IMR-90 (cell line): ENCODE measurements around the gene KBTBD7. TPM values are rescaled to one million over a fixed set of nuclear protein-coding genes. Genes with fewer than 3 reads are reported as not detected.

Source experiments
- ATAC-seq: fragments of 200-7000 bp; cut with Tn5 transposase; 2 replicates; pipeline ENCODE4 v1.9.1; 2020; ENCODE audit warnings: low read depth, mild to moderate bottlenecking, moderate library complexity
- BruUV-seq: library from RNA; stranded (reverse); fragments of 400-500 nt; replicated peaks from 2 replicates; lab custom pipeline; 2021; lab: Mats Ljungman, UMichigan
- CTCF ChIA-PET: fragments of 300-600 bp; formaldehyde crosslinking; extraction: SDS; loops from one replicate; lab custom pipeline; 2021; ENCODE audit warnings: antibody characterized with exemption; lab: Yijun Ruan, JAX
- POLR2A ChIA-PET: fragments of 300-600 bp; sonication (Branson Sonifier 250); formaldehyde crosslinking; loops from one replicate; lab custom pipeline; 2022; ENCODE audit warnings: antibody characterized with exemption; ENCODE audit not compliant: unreplicated experiment; lab: Charles Lee
- DNase-seq: peaks from one replicate; pipeline ENCODE4 v3.0.0; 2013
- H2AFZ ChIP-seq: replicated peaks from 2 replicates; pipeline ENCODE3; 2013; ENCODE audit warnings: low read length, mild to moderate bottlenecking; ENCODE audit not compliant: poor library complexity
- H2AK5ac ChIP-seq: 2 replicates; pipeline ENCODE4 v1.6.1; 2013; ENCODE audit warnings: low read depth, low read length, inconsistent platforms
- H2AK9ac ChIP-seq: replicated peaks from 2 replicates; pipeline ENCODE3; 2013; ENCODE audit warnings: mild to moderate bottlenecking, low read depth, low read length, moderate library complexity; ENCODE audit not compliant: poor library complexity
- H2BK120ac ChIP-seq: 2 replicates; pipeline ENCODE4 v1.6.1; 2013; ENCODE audit warnings: low read depth, low read length, inconsistent platforms
- H2BK15ac ChIP-seq: 3 replicates; pipeline ENCODE4 v1.6.1; 2013; ENCODE audit warnings: low read depth, low read length, inconsistent platforms
- H2BK20ac ChIP-seq: 2 replicates; pipeline ENCODE4 v1.6.1; 2013; ENCODE audit warnings: low read depth, mild to moderate bottlenecking, inconsistent platforms, low read length, moderate library complexity
- H2BK5ac ChIP-seq: 2 replicates; pipeline ENCODE4 v1.6.1; 2013; ENCODE audit warnings: mild to moderate bottlenecking, low read depth, low read length, inconsistent platforms; ENCODE audit not compliant: poor library complexity, severe bottlenecking
- H3K14ac ChIP-seq: replicated peaks from 2 replicates; pipeline ENCODE4 v1.6.1; 2013; ENCODE audit warnings: low read depth, low read length, inconsistent platforms
- H3K18ac ChIP-seq: 2 replicates; pipeline ENCODE4 v1.6.1; 2013; ENCODE audit warnings: low read depth, low read length, control low read depth
- H3K23ac ChIP-seq: 2 replicates; pipeline ENCODE4 v1.6.1; 2013; ENCODE audit warnings: low read depth, low read length, inconsistent platforms
- H3K27ac ChIP-seq: 2 replicates; pipeline ENCODE4 v1.5.1; 2013; ENCODE audit warnings: mild to moderate bottlenecking, control low read depth, low read length; ENCODE audit not compliant: insufficient read depth
- H3K27me3 ChIP-seq: 2 replicates; pipeline ENCODE4 v1.6.1; 2013; ENCODE audit warnings: low read length; ENCODE audit not compliant: control insufficient read depth, insufficient read depth
- H3K36me3 ChIP-seq: 2 replicates; pipeline ENCODE4 v1.6.1; 2013; ENCODE audit warnings: low read length, mixed read lengths; ENCODE audit not compliant: control insufficient read depth, insufficient read depth
- H3K4ac ChIP-seq: 2 replicates; pipeline ENCODE4 v1.6.1; 2013; ENCODE audit warnings: low read depth, low read length, inconsistent platforms
- H3K4me1 ChIP-seq: 2 replicates; pipeline ENCODE4 v1.6.1; 2013; ENCODE audit warnings: low read length, mixed read lengths; ENCODE audit not compliant: control insufficient read depth, insufficient read depth
- H3K4me2 ChIP-seq: 2 replicates; pipeline ENCODE4 v1.6.1; 2013; ENCODE audit warnings: low read depth, mild to moderate bottlenecking, control low read depth, low read length, moderate library complexity
- H3K4me3 ChIP-seq: 2 replicates; pipeline ENCODE4 v1.5.1; 2013; ENCODE audit warnings: low read depth, mild to moderate bottlenecking, control low read depth, low read length, moderate library complexity; ENCODE audit not compliant: insufficient read depth
- H3K56ac ChIP-seq: 2 replicates; pipeline ENCODE4 v1.6.1; 2013; ENCODE audit warnings: low read length, inconsistent platforms; ENCODE audit not compliant: insufficient read depth; ENCODE audit errors: extremely low read depth
- H3K79me1 ChIP-seq, 2 experiments: 2 replicates each; pipeline ENCODE4 v1.6.1; 2013; ENCODE audit warnings: low read length in 2 of 2, inconsistent platforms in 1 of 2, low read depth in 1 of 2
- H3K9ac ChIP-seq: 2 replicates; pipeline ENCODE4 v1.6.1; 2013; ENCODE audit warnings: low read depth, low read length, control low read depth
- H3K9me1 ChIP-seq: 2 replicates; pipeline ENCODE4 v1.6.1; 2013; ENCODE audit warnings: low read length, inconsistent platforms; ENCODE audit not compliant: insufficient read depth
- H3K9me3 ChIP-seq: 2 replicates; pipeline ENCODE4 v1.6.1; 2013; ENCODE audit warnings: low read length; ENCODE audit not compliant: control insufficient read depth, insufficient read depth
- H4K20me1 ChIP-seq: 2 replicates; pipeline ENCODE4 v1.6.1; 2013; ENCODE audit warnings: low read length, inconsistent platforms; ENCODE audit not compliant: insufficient read depth
- H4K5ac ChIP-seq: 2 replicates; pipeline ENCODE4 v1.6.1; 2013; ENCODE audit warnings: mild to moderate bottlenecking, low read depth, low read length, control low read depth
- H4K8ac ChIP-seq, 2 experiments: 2 replicates each; pipeline ENCODE4 v1.6.1; 2013; ENCODE audit warnings: low read depth in 2 of 2, low read length in 2 of 2, control low read depth in 1 of 2, inconsistent platforms in 1 of 2
- H4K91ac ChIP-seq: 2 replicates; pipeline ENCODE4 v1.6.1; 2013; ENCODE audit warnings: low read depth, low read length, inconsistent platforms; ENCODE audit not compliant: insufficient read depth
- CEBPB ChIP-seq: IDR thresholded peaks from 2 replicates; pipeline ENCODE4 v1.6.1; 2012; ENCODE audit warnings: low read depth, low read length, improper control_type of control experiment
- CTCF ChIP-seq: conservative IDR thresholded peaks from 2 replicates; pipeline ENCODE4 v1.5.1; 2012; ENCODE audit warnings: mild to moderate bottlenecking, low read depth, low read length, improper control_type of control experiment
- FOS ChIP-seq: fragments of 150-350 bp; IDR thresholded peaks from 2 replicates; pipeline ENCODE4 v1.6.1; 2016; ENCODE audit warnings: low read depth, low read length
- POLR2A ChIP-seq: IDR thresholded peaks from 2 replicates; pipeline ENCODE4 v1.6.1; 2012; ENCODE audit warnings: mild to moderate bottlenecking, low read depth, low read length
- SMC3 ChIP-seq: fragments of 150-350 bp; IDR thresholded peaks from 2 replicates; pipeline ENCODE4 v1.6.1; 2016; ENCODE audit warnings: low read depth, mild to moderate bottlenecking, antibody characterized with exemption, low read length, moderate library complexity
- dilution Hi-C: fragments of 300-500 bp; cut with HindIII; formaldehyde crosslinking; loops from one replicate; pipeline ENCODE4 v1.14.3; 2018; ENCODE audit warnings: low sequenced_read_pairs; ENCODE audit not compliant: unreplicated experiment
- in situ Hi-C: fragments of 300-500 bp; cut with MboI; formaldehyde crosslinking; loops from 3 replicates; pipeline ENCODE4 v1.14.3; 2019; ENCODE audit warnings: low sequenced_read_pairs, inconsistent platforms, mixed read lengths
- intact Hi-C: fragments of 100-400 bp; cut with micrococcal nuclease; formaldehyde crosslinking; loops from 2 replicates; pipeline ENCODE4 v1.10.0; 2022
- polyA plus RNA-seq, 3 experiments: library from polyadenylated mRNA; depleted of rRNA; stranded (reverse); fragments of >200 nt; gene quantifications; 2 replicates each; pipeline ENCODE4 v1.2.3, GENCODE V29; 2012; ENCODE audit warnings: low replicate concordance in 1 of 3
- total RNA-seq: library from RNA; depleted of rRNA; stranded (reverse); fragments of >200 nt; gene quantifications from 2 replicates; pipeline ENCODE4 v1.2.3, GENCODE V29; 2012

KBTBD7 gene
- total and polyA plus RNA-seq, 2 of the 4 experiments (the other 2 are of a cell fraction): 2.1 to 7.9 TPM

GRCh38 chr13:41196011-41196410 lies 1.6 kb upstream of the KBTBD7 start:
- H3K79me1 ChIP-seq: peaks cover 11 to 19% of the 10 kb centered on the region in 2 experiments
- H3K4ac ChIP-seq: no peak overlapping the region
- H3K9me3 ChIP-seq: peaks cover 5% of the 10 kb centered on the region
- no peak for TF ChIP-seq CTCF
- no peak for TF ChIP-seq CEBPB
- no peak for TF ChIP-seq POLR2A
- no peak for TF ChIP-seq SMC3
- no peak for TF ChIP-seq FOS
- H4K20me1 ChIP-seq: no peaks in the 10 kb centered on the region
- no TSS peak for BruUV-seq
- DNase-seq: no peak
- no peak overlapping the region for H2BK5ac ChIP-seq
- no peak overlapping the region for H3K18ac ChIP-seq
- intact Hi-C loops (no loop called here), dilution Hi-C loops (no loop called here), in situ Hi-C loops (no loop called here)
- POLR2A ChIA-PET: no interaction called here
- no peak overlapping the region for H3K14ac ChIP-seq
- H3K23ac ChIP-seq: no peak overlapping the region
- peak overlapping the region in 1 of 2 experiments; percentile 32; a peak in 2 of 4 replicates for H4K8ac ChIP-seq
- peaks cover 7% of the 10 kb centered on the region for H3K4me1 ChIP-seq
- CTCF ChIA-PET: no interaction called here
- H3K4me3 ChIP-seq: no peak overlapping the region
- no peak overlapping the region for H3K9ac ChIP-seq
- H3K4me2 ChIP-seq: no peak overlapping the region
- H2BK20ac ChIP-seq: no peak overlapping the region
- no peak overlapping the region for H2AK9ac ChIP-seq
- H2BK15ac ChIP-seq: no peak overlapping the region
- no peak for ATAC-seq
- H3K56ac ChIP-seq: no peak overlapping the region
- no peak overlapping the region for H2BK120ac ChIP-seq
- H3K36me3 ChIP-seq: peaks cover 2% of the 10 kb centered on the region; the same call in 1 of the 2 replicates
- no peak overlapping the region for H2AK5ac ChIP-seq
- no peak overlapping the region for H4K5ac ChIP-seq
- H3K9me1 ChIP-seq: no peaks in the 10 kb centered on the region
- no peak overlapping the region for H3K27ac ChIP-seq
- no peak overlapping the region for H4K91ac ChIP-seq
- H2AFZ ChIP-seq: no peak overlapping the region
- no peaks in the 10 kb centered on the region for H3K27me3 ChIP-seq
